ENCODE measurements around the gene C20orf96.
A peak's percentile ranks its signal among the peaks of the same experiment; 100 is the strongest.

The C20orf96 gene

DNA sequence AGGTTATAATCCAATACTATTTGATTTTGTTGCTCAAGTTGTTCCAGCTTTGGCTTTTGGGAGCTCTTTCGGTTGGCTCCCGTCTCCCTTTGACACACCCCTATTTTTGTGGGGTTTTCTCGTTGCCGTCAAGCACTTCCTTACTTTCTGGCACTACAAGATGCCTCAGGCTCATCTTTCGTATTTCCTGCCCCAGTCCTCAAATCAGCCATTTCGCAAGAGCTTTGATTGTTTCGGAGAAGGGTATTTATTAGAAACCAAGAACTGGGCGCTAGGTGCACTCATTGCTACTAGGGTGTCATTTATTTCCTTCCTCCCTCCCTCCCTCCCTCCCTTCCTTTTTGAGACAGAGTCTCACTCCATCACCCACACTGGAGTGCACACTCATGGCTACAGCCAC is 21.5 kb upstream of the C20orf96 start:
- no peak for DNase-seq

DNA sequence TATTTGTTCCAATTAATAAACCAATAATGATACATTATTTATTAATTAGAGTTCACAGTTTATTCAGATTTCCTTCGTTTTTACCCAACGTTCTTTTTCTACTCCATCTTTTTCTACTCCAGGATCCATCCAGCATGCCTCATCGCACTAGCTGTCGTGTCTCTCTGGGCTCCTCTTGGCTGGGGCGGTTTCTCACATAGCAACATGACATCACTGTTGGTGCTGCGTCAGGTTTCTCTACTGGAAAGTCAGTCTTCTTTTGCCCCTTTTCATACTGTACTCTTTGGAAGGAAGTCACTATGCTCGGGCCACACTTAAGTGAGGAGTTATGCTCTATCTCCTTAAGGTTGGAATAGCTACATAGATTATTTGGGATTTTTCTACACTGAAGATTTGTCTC is 21.1 kb upstream of the C20orf96 start:
- no peak for DNase-seq

DNA sequence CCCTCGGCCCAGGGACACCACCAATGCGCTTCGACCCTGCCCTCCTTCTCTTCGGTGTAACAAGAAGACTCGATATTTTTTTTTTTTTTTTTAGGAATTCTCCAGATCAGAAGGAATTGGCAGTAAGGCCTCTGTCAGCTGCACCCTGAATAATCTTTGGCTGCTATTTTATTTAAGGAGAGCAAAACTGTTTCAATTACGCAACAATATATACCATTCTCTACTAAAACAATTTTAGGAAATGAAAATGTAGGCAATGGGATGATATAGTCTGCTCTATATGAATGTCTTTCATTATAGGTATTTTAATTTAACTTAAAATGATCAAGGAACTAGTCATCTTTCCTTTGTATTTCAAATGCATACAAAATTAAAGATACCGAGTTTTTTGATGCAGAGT is 20.1 kb upstream of the C20orf96 start:
- no peak for DNase-seq

DNA sequence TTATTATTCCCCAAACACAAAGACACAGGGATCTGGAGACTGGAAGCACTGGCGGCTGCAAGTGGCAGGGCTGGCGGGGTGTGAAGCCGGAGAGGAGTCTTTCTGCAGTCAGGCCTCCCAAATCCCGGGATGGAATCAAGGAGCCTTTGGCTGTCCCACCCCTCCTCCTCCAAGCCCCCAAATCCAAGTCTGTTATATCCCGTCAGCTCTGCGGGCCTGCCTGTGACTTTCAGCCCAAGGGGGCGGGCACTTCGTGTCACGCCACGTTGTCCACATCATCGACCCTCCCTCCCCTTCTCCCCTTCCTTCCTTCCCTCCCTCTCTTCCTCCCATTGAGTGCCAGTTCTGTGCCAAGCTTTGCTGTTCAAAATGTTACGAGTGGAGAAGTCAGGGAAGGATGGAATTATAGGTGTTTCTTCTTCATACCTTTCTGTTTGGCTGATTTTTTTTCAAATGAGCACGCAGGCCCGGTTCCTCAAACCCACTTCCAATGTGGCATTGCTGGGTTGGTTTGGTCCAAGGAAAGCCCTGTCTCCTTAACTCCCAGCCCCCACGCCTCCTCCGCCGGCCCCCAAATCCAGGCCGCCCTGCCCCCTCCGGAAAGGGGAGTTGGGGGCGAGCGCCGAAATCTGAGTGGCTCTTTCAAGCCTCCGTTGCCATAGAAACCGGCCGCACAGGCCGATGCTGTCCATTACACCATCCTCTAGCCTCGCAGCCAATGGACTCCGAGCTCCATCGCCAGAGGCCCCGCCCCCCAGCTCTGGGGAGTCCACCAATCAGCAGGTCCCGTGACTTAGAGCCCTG is 19.5 kb upstream of the C20orf96 start:
- DNase-seq, result peak; percentile 100

DNA sequence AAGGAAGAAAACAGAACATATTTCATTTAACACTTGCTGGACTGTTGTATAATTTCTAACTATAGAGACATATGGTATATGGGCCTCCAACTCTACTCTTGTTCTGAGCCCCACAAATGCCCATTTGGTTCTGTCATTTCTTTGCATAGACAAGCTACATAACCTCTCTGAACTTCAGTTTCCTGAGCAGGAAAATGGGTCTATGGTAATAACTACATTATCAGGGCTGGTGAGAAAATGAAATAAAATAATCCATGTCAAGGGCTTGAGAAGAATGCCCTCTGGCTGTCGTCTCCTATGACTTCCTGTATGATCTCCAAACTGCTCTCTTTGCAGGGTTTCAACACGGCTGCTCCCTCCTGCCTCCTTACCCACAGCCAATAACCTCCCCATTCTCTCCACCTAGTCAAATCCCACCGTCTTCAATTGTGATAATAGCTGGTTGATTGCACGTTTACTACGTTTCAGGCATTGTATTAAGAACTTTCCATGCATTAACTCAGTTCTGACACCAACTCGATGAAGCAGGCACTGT is 18.8 kb upstream of the C20orf96 start:
- DNase-seq, result peak in 1 of 2 experiments; percentile 49

DNA sequence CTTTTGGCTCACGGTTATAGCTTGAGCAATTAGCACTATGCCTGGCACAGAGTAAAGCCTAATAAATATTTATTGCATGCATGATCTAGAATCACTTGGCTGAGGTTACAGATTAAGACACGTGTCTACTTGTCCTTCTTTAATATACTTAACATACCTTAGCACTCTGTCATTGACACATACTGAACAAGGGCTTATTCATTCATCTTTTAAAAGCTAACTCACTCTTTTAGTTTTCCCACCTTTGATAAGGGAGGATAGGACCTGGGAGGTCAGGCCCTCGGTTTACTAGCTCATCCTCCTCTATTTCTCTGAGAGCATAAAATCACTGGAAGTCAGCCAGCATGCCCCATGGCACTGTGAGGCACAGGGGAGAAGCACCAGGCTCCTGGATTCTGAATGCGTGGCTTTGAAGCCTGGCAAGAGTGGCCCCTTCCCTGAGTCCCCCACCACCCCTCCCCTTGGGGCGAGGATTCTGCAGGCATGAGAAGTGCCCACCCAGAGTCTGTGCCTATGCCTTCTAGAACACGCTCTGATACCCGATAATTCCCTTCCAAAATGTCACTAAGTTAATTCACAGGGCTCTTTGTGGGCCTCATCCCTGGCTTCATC is 18.0 kb upstream of the C20orf96 start:
- no peak for DNase-seq

DNA sequence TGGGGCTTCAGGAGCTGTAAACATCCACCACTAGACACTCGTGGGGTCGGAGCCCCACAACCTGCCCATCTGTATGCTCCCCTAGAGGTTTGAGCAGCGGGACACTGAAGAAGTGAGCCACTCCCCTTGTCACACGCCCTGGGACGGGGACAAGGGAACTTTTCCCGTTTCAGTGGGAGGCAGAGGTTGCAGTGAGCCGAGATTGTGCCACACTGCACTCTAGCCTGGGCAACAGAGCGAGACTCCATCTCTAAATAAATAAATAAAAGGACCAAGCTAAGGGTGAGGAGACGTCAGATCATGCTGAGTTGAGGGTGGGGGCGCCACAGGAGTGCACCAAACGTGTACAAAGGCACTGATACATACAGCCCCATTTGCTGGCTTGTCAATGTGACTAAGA is 15.2 kb upstream of the C20orf96 start:
- DNase-seq, result no peak

DNA sequence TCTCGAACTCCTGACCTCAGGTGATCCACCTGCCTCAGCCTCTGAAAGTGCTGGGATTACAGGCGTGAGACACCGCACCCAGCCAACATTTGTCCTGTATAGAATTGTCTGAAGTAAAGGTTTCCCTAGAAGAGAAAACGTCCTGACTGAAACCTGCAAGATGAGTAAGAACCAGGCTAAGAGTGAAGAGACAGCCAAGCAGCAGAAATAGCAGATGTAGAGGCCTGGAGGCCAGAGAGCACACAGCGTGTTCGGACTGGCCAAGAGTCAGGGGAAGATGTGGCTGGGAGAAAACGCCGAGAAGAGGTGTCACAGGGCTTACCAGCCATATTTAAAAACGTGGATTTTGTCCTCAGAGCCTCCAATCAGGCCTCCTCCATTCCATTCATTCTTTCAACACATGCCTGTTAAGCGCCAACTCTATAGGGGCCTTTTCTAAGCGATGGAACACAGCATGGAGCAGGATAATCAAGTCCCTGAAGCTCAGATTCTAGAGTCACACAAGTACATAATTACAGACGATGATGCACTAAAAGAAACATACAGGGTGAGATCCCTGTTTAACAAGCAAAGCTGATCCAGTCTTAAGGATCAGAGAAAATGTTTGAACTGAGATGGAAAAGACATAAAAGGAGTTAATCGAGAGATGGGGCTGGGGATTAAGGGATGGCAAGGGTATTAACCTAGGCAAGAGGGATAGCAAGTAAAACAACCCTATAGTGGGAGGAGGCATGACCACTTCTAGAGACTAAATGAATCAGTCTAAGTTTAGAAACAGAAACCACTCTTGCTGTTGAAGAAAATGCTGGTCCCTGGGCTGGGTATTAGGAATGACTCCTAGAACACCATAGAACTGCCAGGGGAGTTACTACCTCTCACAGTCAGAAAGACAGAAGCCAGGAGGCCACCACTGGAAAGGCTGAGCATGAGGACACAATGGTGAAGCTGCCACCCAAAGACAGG is 11.6 kb upstream of the C20orf96 start:
- no peak for DNase-seq

DNA sequence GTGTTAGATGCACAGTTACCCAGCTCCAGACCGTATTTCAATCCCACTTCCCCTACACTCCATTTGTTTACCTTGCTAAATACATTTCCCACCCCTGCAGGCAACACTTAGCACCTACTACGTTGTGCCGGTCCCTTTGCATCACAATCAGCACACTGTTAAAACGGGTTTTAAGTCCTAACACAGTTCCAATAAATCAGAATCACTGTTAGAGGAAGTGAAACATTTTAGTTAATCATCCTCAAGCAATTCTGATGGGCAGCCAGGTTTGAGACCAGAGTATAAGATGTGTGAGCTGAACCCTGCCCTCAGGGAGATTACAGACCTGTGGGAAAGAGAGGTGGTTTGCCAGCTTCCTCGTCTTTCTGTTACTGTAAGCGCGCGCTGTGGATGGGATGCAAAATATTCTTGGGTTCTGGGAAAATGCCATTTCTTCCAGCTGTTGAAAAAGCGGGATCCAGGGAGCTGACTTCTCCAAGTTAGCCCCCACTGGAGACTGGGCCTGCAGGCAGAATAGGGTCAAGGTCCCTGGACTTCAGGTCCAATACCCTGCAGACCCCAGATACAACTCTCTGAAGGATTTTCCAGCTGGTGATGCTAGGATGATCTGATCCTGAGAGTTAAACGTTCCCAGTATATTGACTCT is 9.9 kb upstream of the C20orf96 start:
- no peak for DNase-seq

DNA sequence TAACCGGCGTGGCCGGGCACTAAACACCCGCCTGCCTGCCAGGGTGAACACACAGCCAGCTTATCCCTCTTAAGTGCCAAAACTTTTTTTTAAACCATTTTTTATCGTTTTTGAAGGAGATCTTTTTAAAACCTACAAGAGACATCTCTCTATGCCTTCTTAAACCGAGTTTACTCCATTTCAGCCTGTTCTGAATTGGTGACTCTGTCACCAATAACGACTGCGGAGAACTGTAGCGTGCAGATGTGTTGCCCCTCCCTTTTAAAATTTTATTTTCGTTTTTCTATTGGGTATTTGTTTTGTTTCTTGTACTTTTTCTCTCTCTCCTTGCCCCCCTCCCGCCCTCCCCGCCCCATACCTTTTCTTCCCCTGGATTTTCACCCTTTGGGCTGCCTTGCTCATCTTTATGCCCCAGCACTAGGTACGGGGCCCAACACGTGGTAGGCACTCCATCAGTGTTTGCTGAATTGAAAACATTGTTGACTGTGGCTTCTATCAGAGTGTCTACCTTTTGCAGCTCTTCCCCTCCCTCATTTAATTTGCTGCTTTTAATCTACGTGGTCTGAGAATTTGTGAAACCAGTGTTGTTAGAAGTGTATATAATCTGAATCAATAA is 8.3 kb upstream of the C20orf96 start:
- DNase-seq, result no peak

DNA sequence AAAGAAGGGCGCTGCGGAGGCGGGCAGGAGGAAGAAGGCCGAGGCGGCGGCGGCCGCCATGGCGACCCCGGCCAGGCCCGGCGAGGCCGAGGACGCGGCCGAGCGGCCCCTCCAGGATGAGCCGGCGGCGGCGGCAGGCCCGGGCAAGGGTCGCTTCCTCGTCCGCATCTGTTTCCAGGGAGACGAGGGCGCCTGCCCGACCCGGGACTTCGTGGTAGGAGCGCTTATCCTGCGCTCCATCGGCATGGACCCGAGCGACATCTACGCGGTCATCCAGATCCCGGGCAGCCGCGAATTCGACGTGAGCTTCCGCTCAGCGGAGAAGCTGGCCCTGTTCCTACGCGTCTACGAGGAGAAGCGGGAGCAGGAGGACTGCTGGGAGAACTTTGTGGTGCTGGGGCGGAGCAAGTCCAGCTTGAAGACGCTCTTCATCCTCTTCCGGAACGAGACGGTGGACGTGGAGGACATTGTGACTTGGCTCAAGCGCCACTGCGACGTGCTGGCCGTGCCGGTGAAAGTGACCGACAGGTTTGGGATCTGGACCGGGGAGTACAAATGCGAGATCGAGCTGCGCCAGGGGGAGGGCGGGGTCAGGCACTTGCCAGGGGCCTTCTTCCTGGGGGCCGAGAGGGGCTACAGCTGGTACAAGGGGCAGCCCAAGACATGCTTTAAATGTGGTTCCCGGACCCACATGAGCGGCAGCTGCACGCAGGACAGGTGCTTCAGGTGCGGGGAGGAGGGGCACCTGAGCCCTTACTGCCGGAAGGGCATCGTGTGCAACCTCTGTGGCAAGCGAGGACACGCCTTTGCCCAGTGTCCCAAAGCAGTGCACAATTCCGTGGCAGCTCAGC is 7.6 kb upstream of the C20orf96 start:
- peak; percentile 45 to 46 for DNase-seq

DNA sequence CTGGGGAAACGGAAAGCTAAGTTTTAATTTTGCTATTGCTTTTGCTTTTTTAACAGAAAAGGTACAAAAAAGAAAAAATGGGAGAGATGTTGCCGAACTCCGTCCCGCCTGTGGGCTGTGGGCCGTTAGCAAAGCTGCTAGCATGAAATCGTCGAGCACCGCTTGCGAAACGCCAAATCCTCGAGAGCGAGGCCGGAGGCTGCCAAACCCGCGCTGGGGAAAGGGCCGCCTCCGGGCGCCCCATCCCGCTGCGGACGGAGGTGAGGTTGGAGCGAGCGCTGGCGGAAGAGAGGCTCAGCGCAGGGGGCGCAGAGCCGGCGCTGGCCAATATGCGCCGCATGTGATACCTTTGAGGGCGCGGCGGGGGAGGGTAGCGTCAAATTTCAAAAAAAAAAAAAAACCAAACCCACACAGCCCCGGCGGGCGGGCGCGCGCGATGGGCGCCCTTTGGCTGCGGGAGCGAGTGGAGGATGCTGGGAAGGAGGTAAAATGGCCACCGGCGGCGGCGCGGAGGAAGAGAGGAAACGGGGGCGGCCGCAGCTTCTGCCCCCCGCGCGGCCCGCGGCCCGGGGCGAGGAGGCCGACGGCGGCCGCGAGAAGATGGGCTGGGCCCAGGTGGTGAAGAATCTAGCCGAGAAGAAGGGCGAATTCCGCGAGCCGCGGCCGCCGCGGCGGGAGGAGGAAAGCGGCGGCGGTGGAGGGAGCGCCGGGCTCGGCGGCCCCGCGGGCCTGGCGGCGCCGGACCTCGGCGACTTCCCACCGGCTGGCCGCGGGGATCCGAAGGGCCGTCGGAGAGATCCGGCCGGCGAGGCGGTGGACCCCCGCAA is 6.8 kb upstream of the C20orf96 start, which contains the start of gene ZCCHC3:
ZCCHC3 (plus strand) TSS at position 473 of the 827 bp plus-strand sequence; CDS start at position 490, 17 bp downstream.
- DNase-seq, result peak; percentile 89 to 96

DNA sequence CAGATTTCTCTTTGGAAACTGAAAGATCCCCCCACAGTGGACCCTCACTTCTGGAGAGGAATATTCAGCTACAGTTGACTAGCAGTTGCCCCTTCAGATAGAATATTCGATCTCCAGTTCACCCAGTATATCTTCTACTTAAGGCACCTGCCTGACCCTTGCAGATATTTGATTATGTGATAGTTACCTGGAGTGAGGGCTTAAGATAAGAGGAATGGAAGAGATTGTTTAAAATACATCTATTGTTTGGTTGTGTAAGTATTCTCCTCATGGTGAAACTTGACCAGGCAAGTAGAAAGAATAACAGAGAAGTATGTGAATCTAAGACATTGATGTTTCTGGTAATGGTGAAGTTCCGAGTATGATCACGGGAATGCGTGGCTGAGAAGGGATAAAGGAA is 5.3 kb upstream of the C20orf96 start:
- no peak for DNase-seq

DNA sequence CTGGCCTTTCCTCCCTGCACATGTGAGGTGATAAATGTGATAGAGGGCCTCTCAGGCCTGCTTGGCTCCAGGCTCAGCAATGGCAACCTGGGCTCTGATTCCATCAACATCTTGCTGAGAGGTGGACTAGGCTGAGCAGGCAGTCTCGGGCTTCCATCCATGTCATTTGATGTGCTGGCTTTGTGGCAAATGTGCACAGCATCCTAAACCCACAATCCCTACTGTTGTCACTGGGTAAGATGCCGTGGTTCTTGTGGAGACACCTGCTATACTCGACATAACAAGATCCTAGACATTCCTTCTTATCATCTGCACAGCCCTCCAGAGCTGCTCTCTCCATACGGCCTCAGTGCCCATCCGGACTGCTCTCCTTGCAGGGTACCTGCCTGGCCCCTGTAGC is 4.1 kb upstream of the C20orf96 start:
- DNase-seq, result no peak

DNA sequence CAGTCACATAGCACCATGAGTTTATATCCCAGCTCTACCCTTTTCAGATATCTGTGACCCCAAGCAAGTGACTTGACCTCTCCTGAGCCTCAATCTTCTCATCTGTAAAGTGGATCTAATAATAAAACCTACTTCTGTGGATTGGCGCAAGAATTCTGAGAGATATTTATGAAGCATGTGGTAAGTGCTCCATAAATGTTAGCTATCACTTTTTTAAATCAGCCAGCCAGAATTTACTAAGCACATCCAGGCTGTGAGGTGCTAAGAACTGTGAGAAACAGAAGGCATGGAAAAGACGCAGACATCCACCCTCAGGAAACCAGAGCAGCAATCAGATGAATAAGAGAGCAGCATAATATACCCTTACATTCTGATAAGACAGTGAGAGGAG is 862 bp downstream of the C20orf96 start:
- DNase-seq, result no peak

DNA sequence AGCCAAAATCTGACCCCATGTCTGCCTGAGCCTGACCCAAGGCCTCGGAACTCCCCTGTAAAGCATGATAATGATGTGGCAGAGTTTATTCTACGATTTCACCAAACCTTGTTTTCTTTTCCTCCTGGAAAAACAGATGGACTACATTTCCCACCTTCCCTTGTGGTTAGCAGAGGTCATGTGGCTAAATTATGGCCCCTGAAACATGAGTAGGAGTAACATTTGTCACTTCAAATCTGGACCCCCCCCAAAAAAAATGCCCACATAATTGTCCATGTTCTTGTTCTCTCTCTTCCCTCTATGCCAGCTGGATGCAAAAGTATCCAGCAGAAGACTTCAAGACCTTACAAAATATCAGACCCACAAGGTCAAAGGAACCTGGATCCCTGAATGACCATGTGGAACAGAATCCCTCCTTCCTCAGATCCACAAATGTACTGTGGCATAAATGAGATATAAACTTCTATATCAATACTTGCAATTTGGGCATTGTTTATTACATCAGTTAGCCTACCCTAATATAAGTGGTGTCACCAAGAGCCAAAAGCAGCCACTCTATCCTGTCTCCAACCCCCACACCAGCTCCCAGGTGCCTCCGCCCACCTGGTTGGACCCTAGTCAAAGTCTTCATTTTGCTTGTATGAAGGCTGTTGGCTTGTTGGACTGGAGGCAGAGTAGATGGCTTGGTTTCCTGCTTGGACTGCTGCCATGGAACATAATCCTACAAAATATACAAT is 1.4 kb downstream of the C20orf96 start:
- no peak for DNase-seq

DNA sequence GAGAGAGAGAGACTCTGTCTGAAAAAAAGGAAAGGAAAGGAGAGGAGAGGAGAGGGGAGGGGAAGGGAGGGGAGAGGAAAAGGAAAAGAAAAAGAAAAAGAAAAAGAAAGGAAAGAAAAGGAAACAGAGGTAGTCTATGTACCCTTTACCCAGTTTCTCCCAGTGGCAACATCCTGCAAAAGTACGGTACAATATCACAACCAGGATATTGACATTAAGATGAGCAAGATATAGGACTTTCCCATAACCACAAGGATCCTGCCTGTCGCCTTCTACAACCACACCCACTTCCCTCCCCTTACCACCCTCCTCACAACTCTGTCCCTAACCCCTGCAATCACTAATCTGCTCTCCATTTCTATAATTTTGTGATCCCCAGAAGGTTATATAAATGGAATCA is 4.0 kb downstream of the C20orf96 start:
- no peak for DNase-seq

DNA sequence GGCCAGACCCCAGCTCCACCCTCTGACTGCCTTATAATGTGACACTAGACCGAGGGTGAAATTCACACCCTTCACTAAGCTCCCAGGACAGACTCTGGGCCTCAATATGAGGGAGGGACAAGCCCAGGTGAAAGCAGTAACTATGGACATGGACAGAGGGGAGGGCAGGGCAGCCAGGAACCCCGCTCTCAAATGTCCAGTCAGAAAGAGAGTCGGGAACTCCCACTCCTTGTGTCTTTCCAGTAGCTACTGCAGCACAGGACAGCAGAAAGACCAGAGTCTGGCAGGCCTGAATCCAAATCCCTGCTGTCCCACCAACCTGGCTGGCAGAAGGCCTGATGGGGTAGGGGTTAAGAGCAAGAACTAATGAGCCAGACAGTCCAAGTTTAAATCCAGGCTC is 6.4 kb downstream of the C20orf96 start:
- DNase-seq, result no peak
